GM12891 (cell line): Measurements from ENCODE around the gene RHOBTB1.

Experiments used
- POLR2A ChIP-seq: IDR thresholded peaks from 2 replicates; pipeline ENCODE4 v1.6.1; 2011; ENCODE audit warnings: low read depth, low read length, control low read depth
- POLR2AphosphoS5 ChIP-seq: IDR thresholded peaks from 2 replicates; pipeline ENCODE4 v1.6.1; 2011; ENCODE audit warnings: low read depth, low read length, control low read depth
- TAF1 ChIP-seq: IDR thresholded peaks from 2 replicates; pipeline ENCODE4 v1.6.1; 2011; ENCODE audit warnings: low read depth, low read length, control low read depth

DNA sequence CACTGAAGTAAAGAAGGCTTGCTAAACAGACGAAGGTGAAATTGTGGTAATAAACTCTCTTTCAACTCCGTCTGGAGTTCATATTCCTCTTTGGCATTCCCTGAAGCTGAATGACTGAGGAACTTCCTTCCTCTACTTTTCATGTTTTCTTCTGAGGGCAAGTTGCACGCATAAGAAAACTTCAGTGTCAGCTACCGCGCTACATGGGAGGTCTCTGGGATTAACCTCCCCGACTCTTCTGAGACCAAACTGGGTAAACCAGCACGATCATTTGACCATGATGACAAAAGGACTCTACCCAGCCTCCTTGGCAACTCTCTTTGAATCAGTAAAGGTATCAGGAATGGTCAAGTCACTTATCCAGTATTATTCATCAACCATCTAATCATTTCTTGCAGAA lies 44.7 kb downstream of the RHOBTB1 start:
- TF ChIP-seq POLR2A: no peak
- no peak for TF ChIP-seq TAF1
- no peak for TF ChIP-seq POLR2AphosphoS5
